ENCODE results near the gene FKBP2.

FKBP2 gene

DNA sequence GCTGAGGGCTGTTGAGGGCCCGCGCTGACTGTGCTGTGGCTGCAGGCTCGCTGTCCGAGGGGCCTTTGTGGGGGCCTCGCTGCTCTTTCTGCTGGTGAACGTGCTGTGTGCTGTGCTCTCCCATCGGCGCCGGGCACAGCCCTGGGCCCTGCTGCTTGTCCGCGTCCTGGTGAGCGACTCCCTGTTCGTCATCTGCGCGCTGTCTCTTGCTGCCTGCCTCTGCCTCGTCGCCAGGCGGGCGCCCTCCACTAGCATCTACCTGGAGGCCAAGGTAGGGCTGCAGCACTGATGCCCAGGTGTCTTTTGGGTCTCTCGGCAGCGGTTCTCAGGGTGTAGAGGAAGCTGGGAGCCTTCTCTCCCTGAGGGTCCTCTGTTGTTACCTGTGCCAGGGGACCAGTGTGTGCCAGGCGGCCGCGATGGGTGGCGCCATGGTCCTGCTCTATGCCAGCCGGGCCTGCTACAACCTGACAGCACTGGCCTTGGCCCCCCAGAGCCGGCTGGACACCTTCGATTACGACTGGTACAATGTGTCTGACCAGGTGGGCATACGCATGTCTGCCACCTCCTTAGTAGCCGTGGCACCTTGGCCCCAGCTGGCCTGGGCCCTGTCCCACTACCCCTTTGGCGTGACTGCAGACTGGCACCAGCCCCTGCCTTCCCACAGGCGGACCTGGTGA is 46.9 kb downstream of the FKBP2 start:
- no peak for DNase-seq (ENCODE audit: insufficient read length, low spot score)
- no peak for FAIRE-seq
- TF ChIP-seq PAX5 (IDR thresholded peaks at IDR 0.05; ENCODE audit: insufficient read depth, low read length, severe bottlenecking): no peak
- TF ChIP-seq POLR2AphosphoS5 (IDR thresholded peaks at IDR 0.05; ENCODE audit: low read depth, low read length): no peak
- TF ChIP-seq POLR2A (IDR thresholded peaks at IDR 0.05; ENCODE audit: low read depth, low read length): no peak
- TF ChIP-seq SPI1 (IDR thresholded peaks at IDR 0.05; ENCODE audit: low read depth, low read length): no peak
- no peak for TF ChIP-seq POU2F2 (IDR thresholded peaks at IDR 0.05; ENCODE audit: low read depth, low read length)
- TF ChIP-seq TAF1 (IDR thresholded peaks at IDR 0.05; ENCODE audit: low read depth, low read length): no peak

DNA sequence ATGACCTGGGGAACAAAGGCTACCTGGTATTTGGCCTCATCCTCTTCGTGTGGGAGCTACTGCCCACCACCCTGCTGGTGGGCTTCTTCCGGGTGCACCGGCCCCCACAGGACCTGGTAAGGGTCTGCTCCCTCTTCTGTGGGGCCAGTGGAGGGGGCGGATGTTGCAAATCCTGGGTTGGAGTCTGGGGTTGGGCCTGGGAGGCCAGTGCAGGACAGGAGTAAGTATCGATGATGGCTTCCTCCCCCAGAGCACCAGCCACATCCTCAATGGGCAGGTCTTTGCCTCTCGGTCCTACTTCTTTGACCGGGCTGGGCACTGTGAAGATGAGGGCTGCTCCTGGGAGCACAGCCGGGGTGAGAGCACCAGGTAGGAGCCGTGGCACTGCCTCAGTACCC is 47.5 kb downstream of the FKBP2 start:
- FAIRE-seq (no peak), DNase-seq (ENCODE audit: insufficient read length, low spot score) (no peak)
- no peak for TF ChIP-seq PAX5 (IDR thresholded peaks at IDR 0.05; ENCODE audit: insufficient read depth, low read length, severe bottlenecking)
- TF ChIP-seq POLR2AphosphoS5 (IDR thresholded peaks at IDR 0.05; ENCODE audit: low read depth, low read length): no peak
- no peak for TF ChIP-seq SPI1 (IDR thresholded peaks at IDR 0.05; ENCODE audit: low read depth, low read length)
- no peak for TF ChIP-seq POU2F2 (IDR thresholded peaks at IDR 0.05; ENCODE audit: low read depth, low read length)
- TF ChIP-seq TAF1 (IDR thresholded peaks at IDR 0.05; ENCODE audit: low read depth, low read length): no peak
- no peak for TF ChIP-seq POLR2A (IDR thresholded peaks at IDR 0.05; ENCODE audit: low read depth, low read length)

DNA sequence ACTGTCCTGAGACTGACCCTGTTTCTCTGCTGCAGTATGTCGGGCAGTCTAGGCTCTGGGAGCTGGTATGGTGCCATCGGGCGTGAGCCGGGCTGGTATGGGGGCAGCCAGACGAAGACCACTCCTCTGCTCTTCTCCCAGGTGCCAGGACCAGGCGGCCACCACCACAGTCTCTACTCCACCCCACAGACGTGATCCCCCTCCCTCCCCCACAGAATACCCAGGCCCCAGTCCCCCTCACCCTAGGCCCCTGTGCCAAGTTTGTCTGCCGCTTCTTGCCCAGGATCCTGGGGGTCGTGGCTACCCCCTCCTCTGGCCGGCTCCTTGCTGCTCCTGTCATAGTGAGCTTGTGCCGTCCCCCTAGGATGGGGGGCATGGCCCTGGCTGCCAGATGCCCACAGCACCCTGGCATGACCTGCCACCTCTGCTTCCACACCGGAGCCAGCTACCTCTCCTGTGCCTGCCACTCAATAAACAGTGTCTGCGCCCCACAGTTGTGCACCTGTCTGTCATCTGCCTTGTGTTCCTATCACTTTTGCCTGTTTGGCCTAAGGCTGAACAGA is 48.2 kb downstream of the FKBP2 start:
- DNase-seq (ENCODE audit: insufficient read length, low spot score): no peak
- no peak for FAIRE-seq
- TF ChIP-seq POLR2A (IDR thresholded peaks at IDR 0.05; ENCODE audit: low read depth, low read length) (no peak), TAF1 (IDR thresholded peaks at IDR 0.05; ENCODE audit: low read depth, low read length) (no peak), POLR2AphosphoS5 (IDR thresholded peaks at IDR 0.05; ENCODE audit: low read depth, low read length) (no peak), PAX5 (IDR thresholded peaks at IDR 0.05; ENCODE audit: insufficient read depth, low read length, severe bottlenecking) (no peak), SPI1 (IDR thresholded peaks at IDR 0.05; ENCODE audit: low read depth, low read length) (no peak)

DNA sequence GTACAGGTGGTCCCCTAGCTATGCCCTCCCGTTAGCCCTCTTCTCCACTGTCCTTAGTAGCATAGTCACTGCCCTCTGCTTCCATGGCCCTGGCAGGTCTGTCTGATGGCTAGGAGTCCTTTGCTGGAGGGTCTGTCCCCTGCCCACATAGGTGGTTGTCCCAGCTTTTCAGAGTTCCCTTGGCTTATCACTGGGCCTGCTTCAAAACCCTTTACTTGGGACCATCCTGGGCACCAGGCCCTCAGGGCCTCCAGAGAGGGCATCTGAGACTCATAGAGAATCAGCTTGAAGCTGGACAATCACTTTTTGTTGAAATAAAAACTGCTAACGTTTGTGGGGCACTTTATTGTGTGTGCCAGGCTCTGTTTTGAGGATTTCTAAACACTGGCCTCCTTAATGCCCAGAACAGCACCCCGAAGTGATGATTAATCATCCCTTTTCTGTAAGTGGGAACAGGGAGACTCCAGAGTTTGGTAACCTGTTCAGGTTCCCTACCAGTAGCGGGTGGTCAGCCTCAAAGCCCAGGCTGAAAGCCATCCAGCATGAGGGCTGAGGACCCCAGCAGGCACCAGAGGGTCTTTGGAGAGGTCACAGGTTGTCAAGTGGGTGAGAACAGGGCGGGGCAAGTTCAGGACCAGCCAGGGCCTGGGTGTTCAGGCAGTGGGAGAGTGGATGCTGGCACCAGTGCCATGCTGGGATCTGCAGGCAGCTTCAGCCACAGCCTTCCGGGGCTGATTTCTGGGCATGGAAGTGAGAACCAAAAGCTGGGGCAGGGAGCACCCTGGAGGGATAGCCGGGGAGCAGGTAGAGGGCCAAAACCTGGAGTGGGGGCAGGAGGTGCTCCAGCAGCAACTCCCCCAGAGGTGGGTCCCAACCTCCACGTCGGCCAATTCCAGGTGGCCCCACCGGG is 49.7 kb downstream of the FKBP2 start:
- FAIRE-seq: no peak
- TF ChIP-seq PAX5 (IDR thresholded peaks at IDR 0.05; ENCODE audit: insufficient read depth, low read length, severe bottlenecking): no peak
- no peak for TF ChIP-seq POU2F2 (IDR thresholded peaks at IDR 0.05; ENCODE audit: low read depth, low read length)
- TF ChIP-seq POLR2AphosphoS5 (IDR thresholded peaks at IDR 0.05; ENCODE audit: low read depth, low read length): no peak
- no peak for DNase-seq (ENCODE audit: insufficient read length, low spot score)

DNA sequence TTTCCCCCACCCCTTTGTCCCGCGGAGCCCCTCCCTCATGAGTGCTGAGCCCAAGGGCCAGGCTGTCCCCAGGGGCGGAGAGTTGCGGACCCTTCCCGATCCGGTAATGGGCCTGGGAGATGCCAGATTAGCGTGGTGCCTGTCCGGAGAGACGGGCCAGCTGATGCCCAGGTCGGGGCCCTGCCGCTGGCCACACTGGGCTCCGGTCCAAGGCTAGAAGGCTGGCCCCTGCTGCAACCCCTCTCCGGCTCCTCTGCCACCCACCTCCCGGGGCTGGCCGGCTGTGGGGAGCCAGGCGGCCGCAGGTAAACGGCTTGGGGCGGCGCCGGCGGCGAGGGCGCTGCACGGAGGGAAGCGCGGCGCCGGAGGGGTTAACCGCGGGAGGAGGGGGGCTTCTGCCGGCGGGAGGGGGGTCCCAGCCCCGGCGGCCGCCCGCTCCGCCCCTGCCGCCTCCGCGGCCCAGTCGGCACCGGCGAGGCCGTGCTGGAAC is 50.4 kb downstream of the FKBP2 start, which contains the start of gene KCNK4:
KCNK4 (plus strand) TSS at position 41 of the 490 bp plus-strand sequence. CDS start 1,717 bp downstream, outside the sequence.
- no peak for DNase-seq (ENCODE audit: insufficient read length, low spot score)
- no peak for TF ChIP-seq SPI1 (IDR thresholded peaks at IDR 0.05; ENCODE audit: low read depth, low read length)
- no peak for TF ChIP-seq POLR2A (IDR thresholded peaks at IDR 0.05; ENCODE audit: low read depth, low read length)
- no peak for TF ChIP-seq POU2F2 (IDR thresholded peaks at IDR 0.05; ENCODE audit: low read depth, low read length)
- TF ChIP-seq POLR2AphosphoS5 (IDR thresholded peaks at IDR 0.05; ENCODE audit: low read depth, low read length): no peak
- TF ChIP-seq TAF1 (IDR thresholded peaks at IDR 0.05; ENCODE audit: low read depth, low read length): no peak
- TF ChIP-seq PAX5 (IDR thresholded peaks at IDR 0.05; ENCODE audit: insufficient read depth, low read length, severe bottlenecking): no peak
- no peak for FAIRE-seq

DNA sequence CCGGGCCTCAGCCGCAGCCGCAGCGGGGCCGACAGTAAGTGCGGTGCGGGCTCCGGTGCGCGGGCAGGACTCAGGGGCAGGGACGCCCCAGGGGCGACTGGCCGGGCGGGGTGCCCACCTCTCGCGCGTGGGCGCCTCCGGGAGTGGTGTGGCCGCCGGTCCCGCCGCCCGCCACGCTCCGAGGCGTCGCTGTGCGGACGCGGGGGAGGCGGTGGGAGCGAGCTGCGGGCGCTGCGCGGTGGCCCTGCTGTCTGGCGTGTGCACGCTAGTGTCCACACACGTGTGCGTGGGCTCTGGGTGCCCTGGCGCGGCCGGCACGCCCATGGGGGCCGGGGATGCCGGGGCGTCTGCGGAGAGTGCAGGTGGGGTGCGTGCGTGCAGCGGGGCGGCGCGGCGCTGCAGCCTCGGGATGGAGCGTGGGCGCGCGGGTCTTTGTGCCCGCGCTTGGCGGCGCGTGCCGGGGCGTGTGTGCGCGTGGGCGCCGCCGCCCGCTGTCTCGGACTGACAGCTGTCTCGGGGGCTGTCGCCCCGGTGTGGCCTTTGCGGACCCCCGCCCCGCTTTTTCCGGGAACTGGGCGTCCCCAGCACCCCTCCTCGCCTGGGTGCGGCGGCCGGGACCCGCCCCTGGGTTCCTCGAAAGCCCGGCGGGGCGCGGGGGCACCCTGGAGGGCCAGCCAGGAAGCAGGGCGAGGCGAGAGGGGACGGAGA is 51.0 kb downstream of the FKBP2 start:
- DNase-seq (ENCODE audit: insufficient read length, low spot score) (no peak), FAIRE-seq (no peak)
- TF ChIP-seq PAX5 (IDR thresholded peaks at IDR 0.05; ENCODE audit: insufficient read depth, low read length, severe bottlenecking) (no peak), TAF1 (IDR thresholded peaks at IDR 0.05; ENCODE audit: low read depth, low read length) (no peak), POU2F2 (IDR thresholded peaks at IDR 0.05; ENCODE audit: low read depth, low read length) (no peak), POLR2A (IDR thresholded peaks at IDR 0.05; ENCODE audit: low read depth, low read length) (no peak), SPI1 (IDR thresholded peaks at IDR 0.05; ENCODE audit: low read depth, low read length) (no peak), POLR2AphosphoS5 (IDR thresholded peaks at IDR 0.05; ENCODE audit: low read depth, low read length) (no peak)

DNA sequence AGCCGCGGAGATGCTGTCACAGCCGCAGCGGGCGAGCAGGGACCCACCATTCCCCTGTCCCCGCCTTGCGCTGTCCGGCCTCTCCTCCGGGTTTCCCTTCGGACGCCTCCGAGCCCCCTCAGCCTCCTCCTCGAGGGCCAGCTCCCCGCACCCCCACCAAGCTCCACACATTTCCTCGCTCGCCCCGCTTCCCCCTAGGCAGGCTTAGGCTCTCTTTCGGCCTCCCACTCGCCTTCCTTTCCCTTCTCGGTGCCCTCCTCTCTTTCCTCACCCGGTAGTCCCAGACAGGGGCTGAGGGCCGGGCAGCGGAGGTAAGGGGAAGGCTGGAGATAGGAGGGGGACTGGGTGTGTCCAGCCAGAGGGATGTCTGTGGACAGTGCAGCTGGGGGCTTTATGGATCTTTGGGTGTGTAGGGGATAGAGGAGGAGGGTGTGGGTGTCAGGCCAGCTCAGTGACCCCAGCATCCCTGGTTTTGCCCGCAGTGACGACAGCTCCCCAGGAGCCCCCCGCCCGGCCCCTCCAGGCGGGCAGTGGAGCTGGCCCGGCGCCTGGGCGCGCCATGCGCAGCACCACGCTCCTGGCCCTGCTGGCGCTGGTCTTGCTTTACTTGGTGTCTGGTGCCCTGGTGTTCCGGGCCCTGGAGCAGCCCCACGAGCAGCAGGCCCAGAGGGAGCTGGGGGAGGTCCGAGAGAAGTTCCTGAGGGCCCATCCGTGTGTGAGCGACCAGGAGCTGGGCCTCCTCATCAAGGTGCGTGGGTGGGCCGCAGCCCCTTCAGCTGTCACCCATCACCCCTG is 51.8 kb downstream of the FKBP2 start:
- DNase-seq (ENCODE audit: insufficient read length, low spot score): no peak
- no peak for FAIRE-seq
- TF ChIP-seq POLR2A (IDR thresholded peaks at IDR 0.05; ENCODE audit: low read depth, low read length) (no peak), TAF1 (IDR thresholded peaks at IDR 0.05; ENCODE audit: low read depth, low read length) (no peak), SPI1 (IDR thresholded peaks at IDR 0.05; ENCODE audit: low read depth, low read length) (no peak), POLR2AphosphoS5 (IDR thresholded peaks at IDR 0.05; ENCODE audit: low read depth, low read length) (no peak), POU2F2 (IDR thresholded peaks at IDR 0.05; ENCODE audit: low read depth, low read length) (no peak), PAX5 (IDR thresholded peaks at IDR 0.05; ENCODE audit: insufficient read depth, low read length, severe bottlenecking) (no peak)
